Hepatocyte (in vitro differentiated cells): ENCODE data around the gene OR2S2.
"Not testable (repeated sequence)": the region's sequence is repeated elsewhere in the genome, so short reads cannot be mapped to it uniquely, and the experiment has no call there.

Experiments used
- EZH2 ChIP-seq: fragments of 200-600 bp; sonication (generic); IDR thresholded peaks from 2 replicates; pipeline ENCODE4 v1.6.1; 2016; ENCODE audit warnings: antibody characterized with exemption, mild to moderate bottlenecking, borderline replicate concordance
- EZH2phosphoT487 ChIP-seq: fragments of 200-600 bp; sonication (generic); IDR thresholded peaks from one replicate; pipeline ENCODE4 v1.6.1; 2018; ENCODE audit warnings: antibody characterized with exemption, mild to moderate bottlenecking, low read depth, moderate library complexity; ENCODE audit not compliant: unreplicated experiment, severe bottlenecking

DNA sequence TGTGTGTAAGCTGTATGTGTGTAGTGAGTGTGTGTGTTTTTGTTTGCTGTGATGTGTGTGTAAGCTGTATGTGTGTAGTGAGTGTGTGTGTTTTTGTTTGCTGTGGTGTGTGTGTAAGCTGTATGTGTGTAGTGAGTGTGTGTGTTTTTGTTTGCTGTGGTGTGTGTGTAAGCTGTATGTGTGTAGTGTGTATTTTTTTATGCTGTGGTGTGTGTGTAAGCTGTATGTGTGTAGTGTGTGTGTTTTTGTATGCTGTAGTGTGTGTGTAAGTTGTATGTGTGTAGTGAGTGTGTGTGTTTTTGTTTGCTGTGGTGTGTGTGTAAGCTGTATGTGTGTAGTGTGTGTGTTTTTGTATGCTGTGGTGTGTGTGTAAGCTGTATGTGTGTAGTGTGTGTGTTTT is 44.5 kb downstream of the OR2S2 start:
- not testable (repeated sequence) for TF ChIP-seq EZH2, EZH2phosphoT487
